ENCODE data around the gene HACD2.

Gene HACD2

GRCh38 chr3:123525433-123525832, 59.4 kb downstream of the HACD2 start:
- H3K27ac ChIP-seq = no peak overlapping the region

DNA sequence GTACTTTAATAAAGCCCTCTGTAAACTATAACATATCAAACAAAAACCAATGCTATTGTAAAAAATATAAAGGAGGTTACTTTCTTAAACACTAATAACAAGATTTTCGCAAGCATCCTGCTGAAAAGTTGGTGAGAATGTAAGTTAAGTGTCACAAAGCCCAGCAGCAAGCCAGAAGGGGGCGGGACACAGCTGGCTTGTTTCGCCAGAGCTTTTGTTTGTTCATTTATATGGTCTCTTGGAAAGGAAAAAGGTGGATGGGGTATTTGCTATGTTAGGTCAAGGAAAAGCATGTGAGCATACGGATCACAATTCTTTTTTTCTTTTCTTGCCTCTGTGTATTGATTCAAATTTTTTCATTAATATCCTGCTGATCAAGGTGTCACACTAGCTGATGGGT, 59.9 kb downstream of the HACD2 start:
- TF ChIP-seq ZFX (IDR thresholded peaks at IDR 0.05; ENCODE audit: borderline replicate concordance) (no peak), CTCF (IDR thresholded peaks at IDR 0.05) (no peak)
- H3K27ac ChIP-seq = no peak overlapping the region

More at GRCh38 chr3:123525433-123525832, 59.4 kb downstream of the HACD2 start:
- TF ChIP-seq CTCF (IDR thresholded peaks at IDR 0.05) (no peak), ZFX (IDR thresholded peaks at IDR 0.05; ENCODE audit: borderline replicate concordance) (no peak)

- TF ChIP-seq ZFX (IDR thresholded peaks at IDR 0.05; ENCODE audit: borderline replicate concordance) (no peak), CTCF (IDR thresholded peaks at IDR 0.05) (no peak)
- no peak overlapping the region for H3K27ac ChIP-seq
Observed at GRCh38 chr3:123523023-123523412, 61.8 kb downstream of the HACD2 start.

DNA sequence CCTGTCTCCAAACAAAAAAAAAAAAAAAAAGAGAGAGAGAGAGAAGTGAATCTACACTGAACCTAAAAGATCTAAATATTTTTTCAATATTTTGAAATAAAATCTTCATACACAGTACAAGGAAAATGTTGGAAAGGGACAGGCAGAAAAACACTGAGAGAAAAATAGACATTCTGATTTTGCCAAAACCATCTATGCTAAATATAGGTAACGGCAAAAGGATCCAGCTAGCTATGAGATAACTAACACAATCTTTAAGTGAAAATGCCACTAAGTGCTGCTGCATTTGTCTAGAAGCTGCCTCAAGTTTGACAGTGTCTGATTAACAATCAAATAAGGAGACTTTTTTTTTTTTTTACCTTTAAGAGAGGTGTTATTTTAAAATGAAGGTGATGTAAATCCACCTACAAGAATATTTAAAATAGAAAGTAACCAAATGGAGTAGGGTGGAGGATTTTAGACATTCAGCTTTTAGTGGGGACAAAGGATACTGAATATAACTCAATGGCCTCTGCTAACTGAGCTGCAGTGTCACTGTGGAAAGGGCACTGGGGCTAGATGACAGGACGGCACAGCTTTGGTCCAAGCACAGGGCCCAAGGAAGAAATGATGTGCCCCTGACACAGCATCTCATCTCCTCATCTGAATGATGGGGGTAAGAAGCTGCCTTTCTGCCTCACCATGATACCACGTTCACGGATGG, 62.4 kb downstream of the HACD2 start:
- TF ChIP-seq ZFX (IDR thresholded peaks at IDR 0.05; ENCODE audit: borderline replicate concordance) (no peak), CTCF (IDR thresholded peaks at IDR 0.05) (no peak)
- no peak overlapping the region for H3K27ac ChIP-seq

GRCh38 chr3:123521179-123521969, 63.5 kb downstream of the HACD2 start:
- no peak for TF ChIP-seq CTCF (IDR thresholded peaks at IDR 0.05)
- H3K27ac ChIP-seq = no peak overlapping the region

DNA sequence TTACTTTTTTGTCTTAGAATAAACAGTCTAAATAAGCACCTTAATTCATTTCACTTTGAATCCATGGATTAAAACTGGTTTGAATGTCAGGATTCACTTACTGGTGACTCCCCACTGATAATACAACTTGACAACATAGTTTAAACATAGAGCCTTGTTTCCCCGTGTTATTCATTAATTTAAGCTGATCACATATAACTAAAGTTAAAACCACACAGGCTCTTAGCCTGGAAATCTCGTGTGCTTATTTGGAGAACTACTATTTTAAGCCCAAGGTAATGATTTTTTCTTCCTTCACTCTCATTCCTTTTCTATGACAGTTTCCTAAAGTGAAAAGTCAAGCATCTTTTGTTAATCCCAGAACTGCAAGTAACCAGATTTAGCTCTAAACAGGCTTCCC, 64.2 kb downstream of the HACD2 start:
- no peak for TF ChIP-seq CTCF (IDR thresholded peaks at IDR 0.05)

DNA sequence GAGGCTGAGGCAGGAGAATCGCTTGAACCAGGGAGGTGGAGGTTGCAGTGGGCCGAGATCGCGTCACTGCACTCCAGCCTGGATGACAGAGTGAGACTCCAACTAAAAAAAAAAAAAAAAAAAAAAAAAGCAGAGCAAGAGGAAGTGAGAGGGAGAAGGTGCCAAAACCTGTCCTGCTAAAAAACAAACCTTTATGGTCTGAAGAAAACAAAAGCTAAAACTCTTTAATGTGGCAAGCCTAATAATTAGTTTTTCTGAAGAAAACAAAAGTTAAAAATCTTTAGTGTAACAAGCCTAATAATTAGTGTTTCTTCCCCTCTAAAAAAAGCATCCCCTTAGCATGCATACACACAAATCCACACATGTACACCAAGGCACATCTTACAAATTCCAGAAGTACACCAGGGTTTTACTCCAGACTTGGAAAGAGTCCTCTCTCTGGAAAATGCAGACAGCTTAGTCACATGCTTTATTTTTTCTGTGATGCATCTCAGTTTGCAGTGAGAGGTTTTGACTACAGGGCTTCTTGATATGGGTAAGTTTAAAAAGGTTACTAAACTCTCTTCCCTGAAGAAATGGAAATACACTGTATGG, 65.9 kb downstream of the HACD2 start:
- TF ChIP-seq CTCF (IDR thresholded peaks at IDR 0.05) (no peak), ZFX (IDR thresholded peaks at IDR 0.05; ENCODE audit: borderline replicate concordance) (no peak)
- no peak overlapping the region for H3K27ac ChIP-seq

More for the DNA sequence above, 64.2 kb downstream of the HACD2 start:
- H3K27ac ChIP-seq = no peak overlapping the region
